Measurements from ENCODE around the gene FANK1. TPM values are rescaled to one million over a fixed set of nuclear protein-coding genes. Genes with fewer than 3 reads are reported as not detected.
"Not testable (repeated sequence)": the region's sequence is repeated elsewhere in the genome, so short reads cannot be mapped to it uniquely, and the experiment has no call there.

Gene FANK1
- total RNA-seq (ENCODE audit: low replicate concordance): 5.5 and 12.5 TPM in 2 replicates

GRCh38 chr10:125896088-125896934, at the start of gene FANK1:
TSS of gene FANK1 (plus strand) at chr10:125896564. CDS start at chr10:125896643, 79 bp downstream.
- Mint-ChIP-seq H3K27ac (peak within 1 kb of the TSS; percentile 92), H3K4me1 (peaks cover 19% of the 10 kb centered on the region), H3K4me3 (peak within 1 kb of the TSS; percentile 95)
- H3K9ac ChIP-seq: peak within 1 kb of the TSS; percentile 19
- not testable (repeated sequence) for H3K9me3 Mint-ChIP-seq; H3K27me3 Mint-ChIP-seq (ENCODE audit: insufficient read depth, low read depth); H3K27ac ChIP-seq; H4K20me1 ChIP-seq (ENCODE audit: low read depth); H3K27me3 ChIP-seq; H3K36me3 Mint-ChIP-seq; H3K9me3 ChIP-seq (ENCODE audit: low read depth); H3K36me3 ChIP-seq
- DNase-seq (ENCODE audit: low spot score): peak; percentile 92
- H2AFZ ChIP-seq (replicated peaks): peak within 1 kb of the TSS; percentile 89
- peaks cover 37% of the 10 kb centered on the region for H3K79me2 ChIP-seq (ENCODE audit: low read depth)
- peaks cover 17% of the 10 kb centered on the region for H3K4me1 ChIP-seq
- H3K4me3 ChIP-seq: peak within 1 kb of the TSS; percentile 92
- peaks cover 24% of the 10 kb centered on the region for H3F3A ChIP-seq (ENCODE audit: low read depth)
- H3K4me2 ChIP-seq: peak within 1 kb of the TSS; percentile 85

GRCh38 chr10:125846894-125847293, 49.5 kb upstream of the FANK1 start:
- H3K27me3 Mint-ChIP-seq (ENCODE audit: insufficient read depth, low read depth): peaks cover 2% of the 10 kb centered on the region
- no peak overlapping the region for H3K27ac ChIP-seq
- H3F3A ChIP-seq (ENCODE audit: low read depth): no peaks in the 10 kb centered on the region
- H3K4me3 ChIP-seq: no peak overlapping the region
- H3K9me3 Mint-ChIP-seq: no peaks in the 10 kb centered on the region
- no peaks in the 10 kb centered on the region for H3K9me3 ChIP-seq (ENCODE audit: low read depth)
- TF ChIP-seq EZH2 (IDR thresholded peaks at IDR 0.05): no peak
- TF ChIP-seq CTCF (IDR thresholded peaks at IDR 0.05): no peak
- TF ChIP-seq EZH2phosphoT487 (IDR thresholded peaks at IDR 0.05): no peak
- no peak overlapping the region for H3K9ac ChIP-seq
- DNase-seq (ENCODE audit: low spot score): no peak
- H3K36me3 ChIP-seq: no peaks in the 10 kb centered on the region
- no peaks in the 10 kb centered on the region for H3K4me1 Mint-ChIP-seq
- no peaks in the 10 kb centered on the region for H3K4me1 ChIP-seq
- H3K4me2 ChIP-seq: no peak overlapping the region
- H4K20me1 ChIP-seq (ENCODE audit: low read depth): no peaks in the 10 kb centered on the region
- H3K4me3 Mint-ChIP-seq: no peak overlapping the region
- no peaks in the 10 kb centered on the region for H3K27me3 ChIP-seq
- H2AFZ ChIP-seq (replicated peaks): no peak overlapping the region
- H3K27ac Mint-ChIP-seq: no peak overlapping the region
- H3K79me2 ChIP-seq (ENCODE audit: low read depth): no peaks in the 10 kb centered on the region
- peaks cover 27% of the 10 kb centered on the region for H3K36me3 Mint-ChIP-seq

GRCh38 chr10:125848371-125848770, 48.0 kb upstream of the FANK1 start:
- no peak overlapping the region for H3K4me3 ChIP-seq
- Mint-ChIP-seq H3K4me1 (no peaks in the 10 kb centered on the region), H3K9me3 (no peaks in the 10 kb centered on the region), H3K36me3 (peaks cover 35% of the 10 kb centered on the region), H3K27me3 (ENCODE audit: insufficient read depth, low read depth) (peaks cover 2% of the 10 kb centered on the region), H3K27ac (no peak overlapping the region), H3K4me3 (no peak overlapping the region)
- no peak for DNase-seq (ENCODE audit: low spot score)
- no peaks in the 10 kb centered on the region for H3F3A ChIP-seq (ENCODE audit: low read depth)
- no peaks in the 10 kb centered on the region for H3K4me1 ChIP-seq
- H3K9me3 ChIP-seq (ENCODE audit: low read depth): no peaks in the 10 kb centered on the region
- H3K9ac ChIP-seq: no peak overlapping the region
- H3K79me2 ChIP-seq (ENCODE audit: low read depth): no peaks in the 10 kb centered on the region
- H2AFZ ChIP-seq (replicated peaks): no peak overlapping the region
- H3K4me2 ChIP-seq: no peak overlapping the region
- no peaks in the 10 kb centered on the region for H4K20me1 ChIP-seq (ENCODE audit: low read depth)
- TF ChIP-seq EZH2 (IDR thresholded peaks at IDR 0.05) (no peak), EZH2phosphoT487 (IDR thresholded peaks at IDR 0.05) (no peak), CTCF (IDR thresholded peaks at IDR 0.05) (no peak)
- no peak overlapping the region for H3K27ac ChIP-seq
- H3K36me3 ChIP-seq: no peaks in the 10 kb centered on the region
- no peaks in the 10 kb centered on the region for H3K27me3 ChIP-seq

- no peaks in the 10 kb centered on the region for H3K4me1 Mint-ChIP-seq
- H3K27ac Mint-ChIP-seq: no peak overlapping the region
- no peaks in the 10 kb centered on the region for H3K4me1 ChIP-seq
- no peak for TF ChIP-seq CTCF (IDR thresholded peaks at IDR 0.05)
- no peaks in the 10 kb centered on the region for H3K36me3 ChIP-seq
- H3K4me2 ChIP-seq: no peak overlapping the region
- no peaks in the 10 kb centered on the region for H4K20me1 ChIP-seq (ENCODE audit: low read depth)
- no peaks in the 10 kb centered on the region for H3K9me3 ChIP-seq (ENCODE audit: low read depth)
- no peak overlapping the region for H3K27ac ChIP-seq
- H3K9ac ChIP-seq: no peak overlapping the region
- no peaks in the 10 kb centered on the region for H3K9me3 Mint-ChIP-seq
- peaks cover 35% of the 10 kb centered on the region for H3K36me3 Mint-ChIP-seq
- no peak overlapping the region for H3K4me3 Mint-ChIP-seq
- H2AFZ ChIP-seq (replicated peaks): no peak overlapping the region
- no peak overlapping the region for H3K4me3 ChIP-seq
- no peaks in the 10 kb centered on the region for H3K27me3 ChIP-seq
- no peaks in the 10 kb centered on the region for H3F3A ChIP-seq (ENCODE audit: low read depth)
- peaks cover 2% of the 10 kb centered on the region for H3K27me3 Mint-ChIP-seq (ENCODE audit: insufficient read depth, low read depth)
- no peaks in the 10 kb centered on the region for H3K79me2 ChIP-seq (ENCODE audit: low read depth)
- no peak for DNase-seq (ENCODE audit: low spot score)
These were observed 47.5 kb upstream of the FANK1 start for GRCh38 chr10:125848857-125849256.

All from neural progenitor cell (in vitro differentiated cells).